CD8-positive, alpha-beta memory T cell (primary cell): ENCODE results near the gene NFIA. TPM values are rescaled to one million over a fixed set of nuclear protein-coding genes. Genes with fewer than 3 reads are reported as not detected.

ENCODE experiments used
- CTCF ChIA-PET: fragments of 350-600 bp; sonication (Branson Sonifier 250); formaldehyde crosslinking; loops from one replicate; lab custom pipeline; 2021; ENCODE audit warnings: antibody characterized with exemption; lab: Charles Lee
- POLR2A ChIA-PET: fragments of 350-600 bp; sonication (Branson Sonifier 250); formaldehyde crosslinking; loops from one replicate; lab custom pipeline; 2021; ENCODE audit warnings: antibody characterized with exemption; lab: Charles Lee
- DNase-seq, 5 donors: peaks; one replicate each; pipeline versions ENCODE4 v3.0.0 to v3.0.0-alpha.2; 2020 to 2022; ENCODE audit warnings: mixed read lengths in 1 of 5
- H3K27ac ChIP-seq: one replicate; pipeline ENCODE4 v1.7.0; 2013; ENCODE audit warnings: low read depth, mild to moderate bottlenecking, low read length, moderate library complexity
- H3K27me3 ChIP-seq: 2 replicates; pipeline ENCODE4 v1.7.0; 2013; ENCODE audit warnings: low read length, mild to moderate bottlenecking; ENCODE audit not compliant: insufficient read depth, poor library complexity, severe bottlenecking
- H3K36me3 ChIP-seq: 2 replicates; pipeline ENCODE4 v1.7.0; 2013; ENCODE audit warnings: mild to moderate bottlenecking, low read length, moderate library complexity; ENCODE audit not compliant: insufficient read depth
- H3K4me1 ChIP-seq: 2 replicates; pipeline ENCODE4 v1.7.0; 2013; ENCODE audit warnings: mild to moderate bottlenecking, low read length, moderate library complexity; ENCODE audit not compliant: insufficient read depth
- H3K4me3 ChIP-seq: 2 replicates; pipeline ENCODE4 v1.7.0; 2013; ENCODE audit warnings: mild to moderate bottlenecking, low read length
- H3K9me3 ChIP-seq: 2 replicates; pipeline ENCODE4 v1.7.0; 2013; ENCODE audit warnings: mild to moderate bottlenecking, low read length
- H3K27ac Mint-ChIP-seq, 8 donors: one replicate each; pipeline ENCODE4 v1.8.0; 2020 to 2021; ENCODE audit warnings: mixed read lengths in 8 of 8, mild to moderate bottlenecking in 6 of 8, inconsistent platforms in 3 of 8, moderate library complexity in 3 of 8
- H3K27me3 Mint-ChIP-seq, 2 donors: one replicate each; pipeline ENCODE4 v1.8.0; 2020 to 2021; ENCODE audit warnings: mixed read lengths in 2 of 2, mild to moderate bottlenecking in 1 of 2, moderate library complexity in 1 of 2
- H3K36me3 Mint-ChIP-seq, 3 donors: one replicate each; pipeline ENCODE4 v1.8.0; 2020 to 2021; ENCODE audit warnings: mixed read lengths in 3 of 3, inconsistent platforms in 1 of 3, mild to moderate bottlenecking in 1 of 3
- H3K4me1 Mint-ChIP-seq, 3 donors: one replicate each; pipeline ENCODE4 v1.8.0; 2020 to 2021; ENCODE audit warnings: mixed read lengths in 3 of 3, inconsistent platforms in 1 of 3, mild to moderate bottlenecking in 1 of 3
- H3K4me3 Mint-ChIP-seq, 7 donors: one replicate each; pipeline ENCODE4 v1.8.0; 2020 to 2021; ENCODE audit warnings: mixed read lengths in 7 of 7, mild to moderate bottlenecking in 6 of 7, moderate library complexity in 4 of 7, inconsistent platforms in 2 of 7
- H3K9me3 Mint-ChIP-seq, 5 donors: one replicate each; pipeline ENCODE4 v1.8.0; 2020 to 2022; ENCODE audit warnings: mixed read lengths in 5 of 5, mild to moderate bottlenecking in 3 of 5, moderate library complexity in 2 of 5, inconsistent platforms in 1 of 5
- polyA plus RNA-seq: library from polyadenylated mRNA; unstranded; fragments of 300-500 nt; fragmentation: Illumina TruSeq; gene quantifications from one replicate; pipeline ENCODE4 v1.2.3, GENCODE V29; 2021
- total RNA-seq, 2 experiments: library from RNA; stranded (reverse); gene quantifications; one replicate each; pipeline ENCODE4 v1.2.3, GENCODE V29; 2021

The NFIA gene
- total and polyA plus RNA-seq, 3 experiments from 2014 or later, result 6.1 to 9.9 (median 7.0) TPM

DNA sequence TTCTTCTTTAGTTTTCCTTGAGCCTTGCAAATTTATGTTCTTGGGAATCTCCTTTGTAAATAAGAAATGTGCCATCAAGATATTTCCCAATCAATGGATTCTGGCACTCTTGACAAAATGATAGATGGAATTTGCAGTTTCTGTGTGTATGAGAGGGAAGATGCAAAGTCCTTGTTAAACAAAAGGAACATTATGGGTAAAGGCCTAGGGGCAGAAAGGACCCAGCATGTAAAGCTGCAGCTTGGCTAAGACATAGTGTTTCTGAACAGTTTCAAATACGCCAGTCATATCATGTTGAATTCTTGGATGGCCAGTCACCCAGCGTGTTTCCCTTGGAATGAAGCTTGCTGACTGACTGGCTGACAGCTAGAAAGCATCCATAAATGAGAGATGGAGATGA, 210.8 kb downstream of the NFIA start:
- ChIA-PET POLR2A (no interaction called here), CTCF (no interaction called here)
- H3K27ac ChIP-seq, result no peak overlapping the region
- H3K36me3 ChIP-seq, result no peaks in the 10 kb centered on the region
- Mint-ChIP-seq H3K4me1 (no peaks in the 10 kb centered on the region), H3K27me3 (peaks cover 0 to 3% of the 10 kb centered on the region in 2 donors), H3K36me3 (peaks cover 0 to 2% (median 0%) of the 10 kb centered on the region in 3 donors), H3K9me3 (no peaks in the 10 kb centered on the region), H3K4me3 (no peak overlapping the region), H3K27ac (no peak overlapping the region)
- H3K4me1 ChIP-seq, result no peaks in the 10 kb centered on the region
- DNase-seq, result no peak
- H3K9me3 ChIP-seq, result no peaks in the 10 kb centered on the region
- H3K4me3 ChIP-seq, result no peak overlapping the region
- H3K27me3 ChIP-seq, result no peaks in the 10 kb centered on the region

- peaks cover 0 to 3% of the 10 kb centered on the region in 2 donors for H3K27me3 Mint-ChIP-seq
- H3K9me3 ChIP-seq, result no peaks in the 10 kb centered on the region
- ChIA-PET POLR2A (no interaction called here), CTCF (no interaction called here)
- DNase-seq, result no peak
- no peak overlapping the region for H3K4me3 Mint-ChIP-seq
- no peak overlapping the region for H3K4me3 ChIP-seq
- H3K27me3 ChIP-seq, result no peaks in the 10 kb centered on the region
- H3K36me3 ChIP-seq, result no peaks in the 10 kb centered on the region
- H3K9me3 Mint-ChIP-seq, result no peaks in the 10 kb centered on the region
- H3K27ac Mint-ChIP-seq, result no peak overlapping the region
- H3K4me1 ChIP-seq, result no peaks in the 10 kb centered on the region
- H3K27ac ChIP-seq, result no peak overlapping the region
- H3K4me1 Mint-ChIP-seq, result no peaks in the 10 kb centered on the region
- peaks cover 0 to 2% (median 0%) of the 10 kb centered on the region in 3 donors for H3K36me3 Mint-ChIP-seq
Measured at GRCh38 chr1:61293986-61294504, 211.7 kb downstream of the NFIA start.

GRCh38 chr1:61294930-61295329, 212.6 kb downstream of the NFIA start:
- Mint-ChIP-seq H3K4me3 (no peak overlapping the region), H3K36me3 (no peaks in the 10 kb centered on the region), H3K9me3 (no peaks in the 10 kb centered on the region), H3K4me1 (no peaks in the 10 kb centered on the region), H3K27ac (no peak overlapping the region), H3K27me3 (peaks cover 0 to 3% of the 10 kb centered on the region in 2 donors)
- ChIA-PET CTCF (no interaction called here), POLR2A (no interaction called here)
- no peak overlapping the region for H3K27ac ChIP-seq
- H3K36me3 ChIP-seq, result no peaks in the 10 kb centered on the region
- no peaks in the 10 kb centered on the region for H3K27me3 ChIP-seq
- DNase-seq, result no peak
- H3K4me1 ChIP-seq, result no peaks in the 10 kb centered on the region
- H3K9me3 ChIP-seq, result no peaks in the 10 kb centered on the region
- H3K4me3 ChIP-seq, result no peak overlapping the region

- Mint-ChIP-seq H3K4me1 (no peaks in the 10 kb centered on the region), H3K27me3 (peaks cover 0 to 3% of the 10 kb centered on the region in 2 donors), H3K4me3 (no peak overlapping the region), H3K9me3 (no peaks in the 10 kb centered on the region), H3K27ac (no peak overlapping the region), H3K36me3 (no peaks in the 10 kb centered on the region)
- ChIA-PET CTCF (no interaction called here), POLR2A (no interaction called here)
- Histone ChIP-seq H3K27ac (no peak overlapping the region), H3K36me3 (no peaks in the 10 kb centered on the region), H3K9me3 (no peaks in the 10 kb centered on the region), H3K4me1 (no peaks in the 10 kb centered on the region), H3K4me3 (no peak overlapping the region), H3K27me3 (no peaks in the 10 kb centered on the region)
- no peak for DNase-seq
Measured at GRCh38 chr1:61295818-61296537, 213.6 kb downstream of the NFIA start.

DNA sequence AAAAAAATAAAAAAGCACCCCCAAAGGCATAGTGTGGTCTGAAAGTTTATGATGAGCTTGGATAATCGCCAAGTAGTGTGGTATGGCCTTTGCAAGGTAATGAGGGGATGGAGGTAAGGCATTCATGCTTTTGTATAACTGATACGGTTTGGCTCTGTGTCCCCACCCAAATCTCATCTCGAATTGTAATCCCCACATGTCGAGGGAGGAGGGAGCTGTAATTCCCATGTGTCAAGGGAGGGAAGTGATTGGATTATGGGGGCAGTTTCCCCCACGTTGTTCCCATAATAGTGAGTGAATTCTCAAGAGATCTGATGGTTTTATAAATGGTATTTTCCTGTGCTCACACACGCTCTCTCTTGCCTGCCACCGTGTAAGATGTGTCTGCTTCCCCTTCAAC, 215.5 kb downstream of the NFIA start:
- Histone ChIP-seq H3K9me3 (no peaks in the 10 kb centered on the region), H3K4me3 (no peak overlapping the region), H3K27me3 (no peaks in the 10 kb centered on the region), H3K4me1 (no peaks in the 10 kb centered on the region), H3K27ac (no peak overlapping the region), H3K36me3 (no peaks in the 10 kb centered on the region)
- Mint-ChIP-seq H3K27ac (no peak overlapping the region), H3K4me1 (peaks cover 2 to 11% (median 8%) of the 10 kb centered on the region in 3 donors), H3K27me3 (peaks cover 0 to 3% of the 10 kb centered on the region in 2 donors), H3K9me3 (no peaks in the 10 kb centered on the region), H3K4me3 (no peak overlapping the region), H3K36me3 (no peaks in the 10 kb centered on the region)
- ChIA-PET POLR2A (no interaction called here), CTCF (no interaction called here)
- DNase-seq, result no peak

GRCh38 chr1:61299463-61299862, 217.1 kb downstream of the NFIA start:
- no peaks in the 10 kb centered on the region for H3K9me3 ChIP-seq
- ChIA-PET CTCF (interaction anchor here (1.1 kb wide), 1 partner anchor 250 kb away, joined by 3 read pairs; no protein-coding TSS in a partner anchor), POLR2A (no interaction called here)
- H3K4me3 ChIP-seq, result no peak overlapping the region
- Mint-ChIP-seq H3K27me3 (peaks cover 0 to 3% of the 10 kb centered on the region in 2 donors), H3K4me3 (no peak overlapping the region), H3K27ac (no peak overlapping the region), H3K4me1 (peaks cover 2 to 11% (median 8%) of the 10 kb centered on the region in 3 donors), H3K36me3 (no peaks in the 10 kb centered on the region), H3K9me3 (no peaks in the 10 kb centered on the region)
- no peaks in the 10 kb centered on the region for H3K27me3 ChIP-seq
- DNase-seq, result no peak
- no peak overlapping the region for H3K27ac ChIP-seq
- no peaks in the 10 kb centered on the region for H3K36me3 ChIP-seq
- no peaks in the 10 kb centered on the region for H3K4me1 ChIP-seq

DNA sequence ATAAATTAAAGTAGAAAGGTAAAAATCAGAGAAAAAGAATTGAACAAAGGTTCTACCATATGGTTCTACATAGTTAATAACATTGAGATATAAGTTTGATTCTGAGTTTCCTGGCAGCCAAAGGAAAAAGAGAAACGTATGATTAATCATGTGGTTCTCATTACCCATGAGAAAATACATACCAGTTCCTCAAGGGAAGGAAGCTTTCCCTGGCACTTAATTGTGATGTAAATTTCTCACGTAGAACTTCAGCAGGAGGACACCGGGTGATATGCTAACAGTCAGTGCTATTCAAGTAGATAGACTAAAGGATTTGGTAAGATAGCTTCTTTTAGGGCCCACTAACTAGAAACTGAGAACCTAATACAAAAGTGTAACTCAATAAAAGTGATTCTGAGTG, 218.5 kb downstream of the NFIA start:
- Mint-ChIP-seq H3K27ac (peak overlapping the region in 1 of 8 donors; percentile 11), H3K4me1 (peaks cover 2 to 11% (median 8%) of the 10 kb centered on the region in 3 donors)
- POLR2A ChIA-PET, result no interaction called here

DNA sequence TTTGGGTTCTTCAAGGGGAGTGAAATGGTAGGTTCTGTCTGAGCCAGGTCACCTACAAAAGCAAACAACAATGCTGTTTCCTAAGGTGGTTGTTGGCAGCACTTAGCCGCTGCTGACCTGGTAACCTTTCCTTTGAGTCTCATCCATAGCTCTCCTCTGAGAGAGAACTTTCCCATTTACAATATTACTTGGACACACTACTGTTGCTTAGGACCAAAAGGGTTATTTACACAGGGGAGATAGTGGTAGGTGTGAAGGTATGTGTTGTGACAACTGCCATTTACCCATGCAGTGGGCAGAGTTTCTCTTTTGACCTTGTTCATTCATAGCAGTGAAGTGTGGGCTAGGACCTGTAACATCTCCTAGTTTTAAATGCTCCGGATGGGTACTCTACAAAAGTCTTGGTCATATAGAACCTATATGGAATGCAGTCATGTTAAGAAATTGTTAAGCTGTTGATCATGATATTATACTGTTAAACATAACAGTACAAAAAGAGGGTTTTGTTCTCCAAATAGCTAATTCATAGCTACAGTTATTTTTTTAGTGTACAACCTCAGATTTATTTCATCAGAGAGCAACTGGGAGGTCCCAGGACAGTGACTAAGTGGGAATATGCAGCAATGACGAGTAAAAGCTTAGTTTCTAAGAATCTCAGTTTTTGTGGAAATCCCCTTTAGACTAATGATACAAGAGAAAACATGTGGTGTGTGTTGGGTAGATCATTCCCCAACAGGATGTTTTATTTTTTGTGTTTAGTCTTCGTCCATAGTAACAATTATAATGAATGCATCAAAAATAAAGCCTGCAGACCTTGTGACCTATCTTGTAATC, 219.7 kb downstream of the NFIA start:
- Mint-ChIP-seq H3K9me3 (no peaks in the 10 kb centered on the region), H3K4me1 (peaks cover 2 to 11% (median 8%) of the 10 kb centered on the region in 3 donors), H3K4me3 (no peak overlapping the region), H3K27ac (peak overlapping the region in 3 of 8 donors; percentile 13 to 24 (median 16)), H3K27me3 (peaks cover 0 to 3% of the 10 kb centered on the region in 2 donors), H3K36me3 (no peaks in the 10 kb centered on the region)
- POLR2A ChIA-PET, result no interaction called here
- H3K27ac ChIP-seq, result no peak overlapping the region
- no peak overlapping the region for H3K4me3 ChIP-seq
- H3K4me1 ChIP-seq, result no peaks in the 10 kb centered on the region
- no peaks in the 10 kb centered on the region for H3K27me3 ChIP-seq
- CTCF ChIA-PET, result no interaction called here
- H3K9me3 ChIP-seq, result no peaks in the 10 kb centered on the region
- no peak for DNase-seq
- H3K36me3 ChIP-seq, result no peaks in the 10 kb centered on the region

More for the DNA sequence above, 218.5 kb downstream of the NFIA start:
- H3K27me3 Mint-ChIP-seq, result peaks cover 0 to 3% of the 10 kb centered on the region in 2 donors
- no peaks in the 10 kb centered on the region for H3K9me3 Mint-ChIP-seq
- no peak for DNase-seq
- no peaks in the 10 kb centered on the region for H3K36me3 ChIP-seq
- CTCF ChIA-PET, result no interaction called here
- H3K4me1 ChIP-seq, result no peaks in the 10 kb centered on the region
- no peaks in the 10 kb centered on the region for H3K27me3 ChIP-seq
- H3K4me3 Mint-ChIP-seq, result no peak overlapping the region
- H3K4me3 ChIP-seq, result no peak overlapping the region
- no peaks in the 10 kb centered on the region for H3K36me3 Mint-ChIP-seq
- no peak overlapping the region for H3K27ac ChIP-seq
- H3K9me3 ChIP-seq, result no peaks in the 10 kb centered on the region
